ENCODE measurements around the gene L1TD1. TPM values are rescaled to one million over a fixed set of nuclear protein-coding genes. Genes with fewer than 3 reads are reported as not detected.
"Not testable (repeated sequence)": the region's sequence is repeated elsewhere in the genome, so short reads cannot be mapped to it uniquely, and the experiment has no call there.

L1TD1 gene
- under 1 TPM in 1 of 4 donors, not detected in 3; 0.28 TPM for total RNA-seq

- peak within 1 kb of the TSS in 1 of 4 donors; percentile 7 for H3K4me3 ChIP-seq
These were observed at the start of gene L1TD1 for GRCh38 chr1:62194651-62195544. Gene L1TD1 (plus strand): TSS chr1:62194849. CDS start chr1:62206629, 11,780 bp downstream.

GRCh38 chr1:62159940-62160348, 34.7 kb upstream of the L1TD1 start:
- Histone ChIP-seq H3K36me3 (peaks cover 0 to 10% (median 0%) of the 10 kb centered on the region in 3 donors), H3K9me3 (no peaks in the 10 kb centered on the region), H3K27ac (no peak overlapping the region), H3K4me1 (no peaks in the 10 kb centered on the region), H3K27me3 (no peaks in the 10 kb centered on the region), H3K4me3 (no peak overlapping the region)
- DNase-seq, result no peak
- TF ChIP-seq CTCF (IDR thresholded peaks at IDR 0.05), result no peak
- no peak for TF ChIP-seq POLR2A (IDR thresholded peaks at IDR 0.05)

More at GRCh38 chr1:62194651-62195544, at the start of gene L1TD1:
- H3K36me3 ChIP-seq, result no peaks in the 10 kb centered on the region
- peaks cover 0 to 3% (median 0%) of the 10 kb centered on the region in 4 donors for H3K4me1 ChIP-seq
- H3K27ac ChIP-seq, result no peak within 1 kb of the TSS
- H3K27me3 ChIP-seq, result peaks cover 0 to 7% of the 10 kb centered on the region in 2 donors
- peak in 1 of 3 donors; percentile 35 for DNase-seq
- TF ChIP-seq POLR2A (IDR thresholded peaks at IDR 0.05) (no peak), CTCF (IDR thresholded peaks at IDR 0.05) (no peak)
- H3K9me3 ChIP-seq, result no peaks in the 10 kb centered on the region

GRCh38 chr1:62161711-62162110, 32.9 kb upstream of the L1TD1 start:
- no peaks in the 10 kb centered on the region for H3K27me3 ChIP-seq
- no peaks in the 10 kb centered on the region for H3K4me1 ChIP-seq
- H3K9me3 ChIP-seq, result no peaks in the 10 kb centered on the region
- DNase-seq, result no peak
- no peak overlapping the region for H3K4me3 ChIP-seq
- TF ChIP-seq POLR2A (IDR thresholded peaks at IDR 0.05) (no peak), CTCF (IDR thresholded peaks at IDR 0.05) (no peak)
- no peak overlapping the region for H3K27ac ChIP-seq
- peaks cover 0 to 9% (median 0%) of the 10 kb centered on the region in 3 donors for H3K36me3 ChIP-seq

GRCh38 chr1:62170380-62170779, 24.3 kb upstream of the L1TD1 start:
- not testable (repeated sequence) for H3K4me1 ChIP-seq, H3K36me3 ChIP-seq, H3K27me3 ChIP-seq, H3K9me3 ChIP-seq, H3K27ac ChIP-seq, H3K4me3 ChIP-seq
- peak in 1 of 3 donors; percentile 34 for DNase-seq

GRCh38 chr1:62175568-62176179, 19.0 kb upstream of the L1TD1 start:
- DNase-seq, result peak in 1 of 3 donors; percentile 51
- H3K4me3 ChIP-seq, result no peak overlapping the region
- no peaks in the 10 kb centered on the region for H3K27me3 ChIP-seq
- H3K27ac ChIP-seq, result no peak overlapping the region
- TF ChIP-seq CTCF (IDR thresholded peaks at IDR 0.05) (peak; percentile 42 to 79 (median 67)), POLR2A (IDR thresholded peaks at IDR 0.05) (no peak)
- no peaks in the 10 kb centered on the region for H3K4me1 ChIP-seq
- H3K9me3 ChIP-seq, result no peaks in the 10 kb centered on the region
- no peaks in the 10 kb centered on the region for H3K36me3 ChIP-seq

All from Peyer's patch (tissue), 4 donors.